ENCODE results near the gene TINCR.
"Not testable (repeated sequence)": the region's sequence is repeated elsewhere in the genome, so short reads cannot be mapped to it uniquely, and the experiment has no call there.

The TINCR gene

DNA sequence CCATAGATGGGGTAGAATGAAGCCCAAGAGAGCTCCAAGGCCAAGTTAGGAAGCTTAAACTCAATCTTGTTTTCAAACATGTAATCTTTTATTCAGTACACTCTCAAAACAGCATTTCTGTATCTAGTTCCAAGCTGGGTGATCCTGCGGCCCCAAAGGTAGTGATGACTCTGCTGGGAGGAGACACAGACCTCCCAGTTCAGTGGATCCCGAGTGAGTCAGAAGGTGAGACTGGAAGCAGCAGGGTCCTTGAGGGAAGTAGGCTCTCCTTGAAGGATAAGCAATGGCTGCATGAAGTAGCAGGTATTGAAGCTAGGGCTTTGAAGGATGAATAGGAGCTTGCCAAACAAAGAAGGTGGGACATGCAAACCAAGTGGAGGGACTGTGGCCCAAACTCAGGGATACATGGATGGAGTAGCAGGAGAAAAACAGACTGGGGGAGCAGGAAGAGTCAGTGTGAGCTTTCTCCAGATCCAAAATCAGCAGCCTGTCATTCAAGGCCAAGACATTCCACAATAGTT is 9.6 kb downstream of the TINCR start:
- ATAC-seq, result no peak

DNA sequence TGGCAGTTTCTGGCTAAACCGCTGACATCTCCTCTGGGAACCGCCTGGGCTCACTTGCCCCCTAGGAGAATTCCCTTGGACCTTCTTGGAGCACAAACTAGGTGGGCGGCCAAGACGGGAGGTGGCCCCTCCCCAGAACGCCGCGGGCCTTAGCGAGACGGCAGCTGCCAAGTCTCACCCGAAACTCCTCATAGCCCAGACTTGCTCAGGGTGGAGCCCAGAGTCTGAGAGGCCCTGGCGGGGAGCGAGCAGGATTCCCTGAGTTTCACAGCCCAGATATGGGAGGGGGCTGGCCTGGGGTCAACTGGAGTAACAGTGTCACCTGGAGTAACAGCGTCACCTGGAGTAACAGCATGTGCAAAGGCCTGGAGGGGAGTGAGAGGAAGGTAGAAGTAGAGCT is 10.1 kb downstream of the TINCR start:
- ATAC-seq, result no peak

DNA sequence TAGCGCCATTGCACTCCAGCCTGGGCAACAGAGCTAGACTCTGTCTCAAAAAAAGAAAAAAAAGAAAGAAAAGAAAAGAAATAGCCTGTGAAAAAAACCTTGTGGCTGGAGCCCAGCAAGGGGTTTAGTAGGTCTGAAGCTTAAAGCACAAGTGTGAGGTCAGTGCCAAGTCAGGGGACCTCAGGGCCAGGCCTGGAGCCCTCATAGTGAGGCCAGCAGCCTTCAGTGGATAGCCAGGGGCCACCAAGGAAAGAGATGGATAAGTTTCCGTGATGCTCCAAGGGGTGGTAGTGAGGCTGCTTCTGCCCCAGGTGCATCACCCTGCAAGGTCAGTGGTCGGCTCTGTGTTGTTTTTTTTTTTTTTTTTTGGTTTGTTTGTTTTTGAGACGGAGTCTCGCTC is 12.9 kb downstream of the TINCR start:
- ATAC-seq, result no peak

DNA sequence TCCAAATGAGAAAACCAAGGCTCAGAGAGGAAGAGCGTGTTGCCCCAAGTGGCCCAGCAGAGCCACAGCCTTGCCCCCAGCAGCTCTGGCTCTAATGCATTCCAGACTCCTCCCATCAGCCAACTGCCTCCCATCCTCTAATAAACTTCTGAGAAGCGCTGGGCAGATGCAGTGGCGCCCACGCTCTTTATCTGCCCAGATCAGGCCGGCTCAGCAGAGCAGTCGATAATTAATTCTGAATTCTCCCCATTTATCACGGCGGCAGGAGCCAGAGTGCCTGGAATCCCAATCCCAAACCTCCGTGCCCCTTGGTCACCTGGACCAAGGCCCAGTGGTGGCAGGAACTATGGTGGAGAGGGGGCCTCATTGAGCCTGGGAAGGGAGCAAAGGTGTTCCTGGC is 13.9 kb downstream of the TINCR start:
- ATAC-seq, result no peak

DNA sequence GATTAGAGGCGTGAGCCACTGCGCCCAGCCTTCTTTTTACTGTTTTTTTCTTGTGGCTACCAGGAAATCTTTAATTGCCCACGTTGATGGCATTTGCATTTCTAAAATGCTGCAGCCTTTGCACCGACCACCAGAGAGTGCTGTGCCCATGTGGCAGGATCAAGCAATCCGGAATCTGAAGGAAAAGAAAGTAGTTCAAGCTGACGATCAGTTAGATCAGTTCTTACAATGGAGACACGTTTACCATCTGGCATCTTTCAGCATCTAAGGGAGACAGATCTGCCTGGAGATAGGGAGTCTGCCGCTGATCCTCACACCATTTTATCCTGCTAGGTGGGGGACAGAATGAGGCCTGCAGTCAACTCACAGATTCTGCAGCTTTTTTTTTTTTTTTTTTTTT is 19.9 kb downstream of the TINCR start:
- no peak for ATAC-seq

DNA sequence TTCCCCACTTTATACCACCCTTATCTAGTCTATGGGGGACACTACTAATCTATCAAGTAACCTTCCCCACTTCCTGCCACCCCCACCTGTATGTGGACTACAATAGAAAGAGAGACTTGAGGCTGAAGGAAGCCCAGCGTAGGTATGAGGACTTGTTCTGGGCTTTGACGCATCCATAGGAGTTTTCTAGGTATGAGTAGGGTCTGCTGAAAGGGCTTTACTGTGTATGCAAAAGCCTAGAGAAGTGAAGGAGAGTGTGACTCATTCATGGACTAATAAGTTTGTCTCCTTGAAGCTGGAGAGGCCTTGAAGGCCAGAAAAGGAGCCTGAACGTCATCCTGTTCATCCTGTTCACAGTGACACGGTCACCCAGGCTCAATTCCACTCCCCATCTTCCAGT is 21.8 kb downstream of the TINCR start:
- ATAC-seq, result no peak

DNA sequence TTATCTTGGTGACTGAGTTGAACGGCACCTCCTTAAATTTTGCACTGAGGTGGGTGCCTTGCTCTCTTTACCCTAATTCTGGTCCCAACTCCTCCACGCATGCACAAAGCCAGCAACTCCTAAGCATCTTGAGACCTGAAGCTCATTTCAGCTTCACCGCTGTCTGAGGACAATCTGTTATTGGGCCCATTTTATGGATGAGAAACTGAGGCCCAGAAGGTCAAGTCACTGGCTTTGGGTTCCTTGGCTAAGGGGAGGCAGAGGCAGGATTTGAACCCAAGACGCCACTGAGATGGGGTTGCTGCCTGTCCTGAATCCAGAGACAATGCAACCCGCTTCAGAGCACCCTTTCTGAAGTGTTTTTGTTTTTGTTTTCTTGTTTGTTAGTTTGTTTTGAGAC is 22.7 kb downstream of the TINCR start:
- no peak for ATAC-seq

DNA sequence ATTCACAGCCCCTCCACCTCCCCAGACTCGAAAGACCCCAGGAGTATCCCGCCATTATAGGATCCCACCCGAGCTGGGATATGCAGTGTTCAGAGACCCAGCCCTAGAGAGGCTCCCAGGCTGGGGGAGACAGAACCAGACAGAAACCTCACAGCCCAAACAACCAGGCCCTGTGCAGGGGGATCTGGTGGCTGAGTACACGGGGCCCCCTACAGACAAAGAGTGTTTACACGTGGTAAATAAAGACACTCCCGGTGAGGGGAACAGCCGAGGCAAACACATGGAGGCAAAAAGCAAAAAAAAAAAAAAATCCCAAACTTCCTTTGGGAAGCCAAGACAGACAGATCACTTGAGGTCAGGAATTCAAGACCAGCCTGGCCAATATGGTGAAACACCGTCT is 25.1 kb downstream of the TINCR start:
- ATAC-seq, result no peak

DNA sequence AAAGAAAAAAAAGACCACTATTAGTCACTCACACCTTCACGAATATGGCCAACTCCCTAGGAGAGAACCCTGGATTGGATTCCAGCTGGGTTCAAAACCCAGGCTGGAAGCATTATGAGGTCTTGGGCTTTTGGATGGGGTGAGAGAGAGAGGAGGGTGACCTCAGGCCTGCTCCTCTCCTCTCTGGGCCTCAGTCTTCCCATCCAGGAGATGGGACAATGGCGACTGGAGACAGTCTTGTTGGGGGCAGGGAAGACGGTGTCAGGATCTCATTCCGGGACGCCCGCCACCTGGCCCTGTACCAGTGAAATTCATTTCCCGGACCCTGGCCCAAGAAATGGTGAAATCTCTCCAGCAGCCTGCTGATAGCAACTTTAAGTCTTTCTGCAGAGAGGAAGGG is 26.3 kb downstream of the TINCR start:
- no peak for ATAC-seq

DNA sequence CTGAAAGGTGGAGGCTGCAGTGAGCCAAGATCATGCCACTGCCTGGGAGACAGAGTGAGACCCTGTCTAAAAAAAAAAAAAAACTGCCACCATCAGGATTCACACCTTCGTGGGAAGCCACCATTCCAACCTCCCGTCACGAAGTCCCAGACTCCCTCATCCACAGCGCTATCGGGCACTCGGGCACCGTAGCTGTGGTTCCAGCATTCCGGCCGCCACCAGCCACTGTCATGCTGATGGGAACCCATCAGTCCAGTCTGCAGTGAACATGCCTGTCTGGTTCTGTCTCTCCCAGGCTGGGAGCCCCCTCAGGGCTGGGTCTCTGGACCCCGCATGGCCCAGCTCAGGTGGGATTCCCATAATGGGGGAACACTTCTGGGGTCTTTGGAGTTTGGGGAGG is 27.5 kb downstream of the TINCR start:
- no peak for ATAC-seq

DNA sequence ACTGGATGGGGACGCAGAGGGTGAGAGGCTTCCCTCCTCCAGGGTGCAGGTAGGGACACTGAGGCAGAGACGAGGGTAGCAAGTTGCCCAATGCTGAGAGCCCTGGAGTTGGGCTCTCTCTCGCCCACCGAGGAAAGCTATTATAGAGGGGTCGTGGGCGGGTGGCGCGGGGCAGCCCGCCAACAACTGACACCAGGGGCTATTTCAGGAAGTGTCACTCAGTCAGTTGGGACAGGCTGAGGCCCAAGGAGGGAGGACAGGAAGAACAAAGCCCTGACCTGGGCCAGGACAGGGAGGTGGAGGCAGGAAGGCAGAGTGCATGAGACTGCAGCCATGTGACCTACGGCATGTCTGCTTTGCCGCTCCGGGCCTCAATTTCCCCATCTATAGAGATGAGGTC is 29.9 kb downstream of the TINCR start:
- ATAC-seq, result no peak

DNA sequence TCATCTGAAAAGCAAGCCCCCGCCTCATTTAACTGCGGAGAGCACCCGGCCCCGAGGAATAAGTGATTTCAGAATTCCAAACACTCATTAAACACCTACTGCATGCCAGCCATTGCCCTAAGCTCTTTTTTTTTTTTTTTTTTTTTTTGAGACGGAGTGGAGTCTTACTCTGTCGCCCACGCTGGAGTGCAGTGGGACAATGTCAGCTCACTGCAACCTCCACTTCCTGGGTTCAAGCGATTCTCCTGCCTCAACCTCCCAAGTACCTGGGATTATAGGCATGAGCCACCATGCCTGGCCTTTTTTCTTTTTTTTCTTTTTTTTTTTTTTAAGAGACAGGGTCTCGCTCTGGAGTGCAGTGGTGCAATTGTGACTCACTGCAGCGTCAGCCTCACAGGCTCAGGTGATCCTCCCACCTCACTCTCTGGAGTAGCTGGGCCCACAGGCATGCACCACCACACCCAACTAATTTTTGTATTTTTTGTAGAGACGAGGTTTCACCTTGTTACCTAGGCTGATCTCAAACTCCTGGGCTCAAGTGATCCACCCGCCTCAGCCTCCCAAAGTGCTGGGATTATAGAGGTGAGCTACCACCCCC is 30.7 kb downstream of the TINCR start:
- not testable (repeated sequence) for ATAC-seq

DNA sequence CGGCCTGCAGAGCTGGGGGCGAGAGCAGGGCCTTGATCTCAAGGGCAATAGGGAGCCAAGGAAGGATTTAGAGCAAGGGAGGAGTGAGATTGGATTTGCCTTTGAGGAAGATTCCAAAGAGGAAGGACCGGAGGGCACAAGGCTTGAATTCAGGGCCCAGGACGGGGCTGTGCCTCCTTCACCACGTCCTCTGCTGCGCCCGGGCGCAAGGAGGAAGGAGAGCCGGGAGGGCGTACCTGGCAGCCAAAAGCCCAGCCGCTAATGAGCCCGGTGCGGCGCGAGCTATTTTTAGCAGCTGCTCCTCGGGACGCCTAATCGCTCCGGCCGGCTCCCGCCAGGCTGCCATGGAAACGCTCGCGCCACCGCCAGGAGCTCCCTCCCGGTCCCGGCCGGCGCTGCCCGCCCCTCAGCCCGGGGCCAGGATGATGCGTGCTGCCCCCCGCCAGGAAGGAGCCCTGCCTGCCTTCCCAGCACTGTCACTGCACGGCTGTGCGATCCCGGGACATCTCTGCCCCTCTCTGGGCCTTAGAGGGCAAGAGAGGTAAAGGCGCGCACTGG is 31.3 kb downstream of the TINCR start:
- no peak for ATAC-seq

DNA sequence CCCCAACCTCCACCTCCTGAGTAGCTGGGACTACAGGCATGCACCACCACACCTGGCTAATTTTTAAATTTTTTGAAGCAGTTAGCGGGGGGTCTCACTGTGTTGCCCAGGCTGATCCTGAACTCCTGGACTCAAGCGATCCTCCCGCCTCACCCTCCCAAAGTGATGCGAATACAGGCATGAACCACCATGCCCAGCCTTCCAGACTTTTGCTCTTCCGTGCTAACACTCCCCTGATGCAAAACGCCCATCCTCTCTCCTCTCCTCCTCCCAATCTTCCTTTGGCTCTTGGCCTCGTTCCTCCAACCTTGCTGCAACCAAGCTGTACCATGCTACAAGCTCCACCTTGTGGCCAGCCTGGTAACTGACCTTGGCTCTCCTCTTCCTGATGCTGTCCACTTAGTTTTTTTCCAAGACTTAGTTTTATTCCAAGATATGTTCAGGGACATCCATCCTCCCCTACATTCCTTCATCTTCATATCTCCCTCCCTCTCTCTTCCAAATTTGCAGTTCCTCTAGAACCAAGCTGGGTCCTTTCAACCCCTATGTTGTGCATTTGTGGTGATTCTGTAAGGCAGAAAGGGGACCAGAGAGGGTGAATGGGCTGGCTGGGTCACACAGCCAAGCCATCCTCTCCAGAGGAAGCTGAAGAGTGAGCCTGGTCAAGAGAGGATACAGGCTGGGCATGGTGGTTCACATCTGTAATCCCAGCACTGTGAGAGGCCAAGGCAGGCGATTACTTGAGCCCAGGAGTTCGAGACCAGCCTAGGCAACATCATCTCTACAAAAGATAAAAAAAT is 32.8 kb downstream of the TINCR start:
- no peak for ATAC-seq

DNA sequence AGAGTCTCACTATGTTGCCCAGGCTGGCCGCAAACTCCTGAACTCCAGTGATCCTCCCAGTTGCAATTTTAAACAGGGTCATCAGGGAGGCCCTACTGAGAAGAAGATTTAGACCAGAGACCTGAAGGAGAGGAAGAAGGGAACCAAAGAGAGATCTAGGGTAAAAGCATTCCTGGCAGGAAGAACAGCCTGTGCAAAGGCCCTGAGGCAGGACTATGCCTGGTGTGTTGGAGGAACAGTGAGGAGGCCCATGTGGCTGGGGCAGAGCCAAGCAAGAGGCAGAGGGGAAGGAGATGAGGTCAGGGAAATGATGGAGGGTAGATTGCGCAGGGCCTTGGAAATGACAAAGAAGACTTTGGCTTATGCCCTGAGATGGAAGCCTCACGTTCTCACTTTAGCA is 34.5 kb downstream of the TINCR start:
- no peak for ATAC-seq

DNA sequence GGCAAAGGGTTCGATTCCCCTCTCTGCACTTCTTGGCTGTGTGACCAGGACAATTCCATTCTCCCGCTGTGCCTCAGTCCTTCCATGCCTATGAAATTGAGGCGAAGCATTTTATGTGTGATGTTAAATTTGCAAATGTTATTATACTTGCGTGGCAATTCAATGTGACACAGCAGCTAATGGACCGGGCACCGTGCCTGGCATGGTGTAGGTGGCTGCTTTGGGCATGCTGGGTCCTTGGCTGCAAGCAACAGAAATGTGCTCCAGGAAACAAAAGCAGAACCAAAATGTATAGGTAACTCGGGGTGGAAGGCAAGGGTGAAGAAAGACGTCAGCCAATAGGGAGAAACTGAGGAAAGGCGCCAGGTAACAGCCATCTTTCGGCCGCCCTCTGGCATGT is 37.1 kb downstream of the TINCR start:
- ATAC-seq, result no peak

DNA sequence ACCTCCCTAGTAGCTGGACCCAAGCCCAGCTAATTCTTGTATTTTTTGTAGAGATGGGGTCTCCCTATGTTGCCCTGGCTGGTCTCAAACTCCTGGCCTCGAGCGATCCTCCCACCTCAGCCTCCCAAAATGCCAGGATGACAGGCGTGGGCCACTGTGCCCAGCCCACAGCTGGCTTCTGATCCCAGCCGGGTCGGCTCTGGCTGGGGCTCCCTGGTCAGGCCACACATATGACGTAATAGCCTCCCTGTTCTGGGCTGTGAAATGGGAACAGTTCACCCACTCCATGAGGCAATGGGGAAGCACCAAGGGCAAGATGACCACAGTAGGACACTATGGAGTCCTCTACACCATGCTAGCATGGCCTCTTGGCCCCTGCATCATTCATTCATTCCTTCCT is 41.1 kb downstream of the TINCR start:
- no peak for ATAC-seq

DNA sequence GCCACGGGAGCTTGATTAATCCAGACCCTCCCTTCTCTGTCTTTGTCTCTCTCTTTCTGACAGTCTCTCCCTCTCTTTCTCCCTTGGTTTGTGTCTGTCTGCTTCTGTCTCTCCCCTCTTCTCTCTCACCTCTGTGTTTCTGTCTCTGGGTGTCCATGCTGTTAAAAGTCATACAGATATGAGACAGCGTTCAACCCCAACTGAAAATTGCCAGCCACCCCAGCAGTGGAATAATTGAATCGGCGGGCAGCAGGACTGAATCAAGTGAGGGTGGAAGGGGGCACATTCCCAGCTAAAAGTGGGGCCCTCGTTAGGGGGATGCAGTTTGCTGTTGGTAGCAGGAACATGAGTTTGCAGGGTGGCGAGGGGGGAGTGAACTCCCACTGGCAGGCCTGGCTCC is 43.7 kb downstream of the TINCR start:
- ATAC-seq, result no peak

DNA sequence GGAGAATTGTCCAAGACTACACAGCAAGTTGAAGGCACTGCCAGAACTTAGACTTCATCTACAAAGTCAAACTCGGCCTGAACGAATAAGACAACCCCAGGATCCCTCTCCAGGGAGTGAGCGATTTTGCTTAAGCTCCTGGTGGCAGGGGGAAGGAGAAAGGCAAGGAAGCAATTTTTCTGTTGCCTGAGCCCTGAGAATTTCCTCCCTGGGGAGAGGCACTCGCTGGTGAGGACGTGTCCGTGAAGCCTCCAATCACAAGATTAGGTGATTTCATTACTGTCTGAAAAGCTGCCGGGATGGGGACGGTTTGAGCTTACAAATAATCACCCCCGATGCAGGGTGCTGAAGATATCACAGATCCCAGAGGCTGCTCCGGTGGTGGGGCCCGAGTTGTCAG is 45.6 kb downstream of the TINCR start:
- no peak for ATAC-seq

DNA sequence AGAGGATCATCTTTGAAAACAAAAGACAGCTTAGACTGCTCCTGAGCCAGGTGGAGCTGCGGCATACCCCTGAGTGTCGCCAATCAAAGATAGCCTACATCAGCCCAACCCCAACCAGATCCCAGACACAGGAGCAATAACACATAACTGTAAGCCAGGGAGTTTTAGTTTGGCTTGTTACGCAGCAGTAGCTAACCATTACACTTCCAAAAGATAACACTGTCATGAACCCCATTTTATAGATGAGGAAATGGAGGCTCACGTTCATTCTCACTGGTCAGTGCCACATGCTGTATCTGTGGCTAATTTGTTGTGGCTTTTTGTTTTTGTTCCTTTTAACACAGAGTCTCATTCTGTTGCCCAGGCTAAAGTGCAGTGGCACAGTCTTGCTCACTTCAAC is 47.3 kb downstream of the TINCR start:
- ATAC-seq, result no peak

DNA sequence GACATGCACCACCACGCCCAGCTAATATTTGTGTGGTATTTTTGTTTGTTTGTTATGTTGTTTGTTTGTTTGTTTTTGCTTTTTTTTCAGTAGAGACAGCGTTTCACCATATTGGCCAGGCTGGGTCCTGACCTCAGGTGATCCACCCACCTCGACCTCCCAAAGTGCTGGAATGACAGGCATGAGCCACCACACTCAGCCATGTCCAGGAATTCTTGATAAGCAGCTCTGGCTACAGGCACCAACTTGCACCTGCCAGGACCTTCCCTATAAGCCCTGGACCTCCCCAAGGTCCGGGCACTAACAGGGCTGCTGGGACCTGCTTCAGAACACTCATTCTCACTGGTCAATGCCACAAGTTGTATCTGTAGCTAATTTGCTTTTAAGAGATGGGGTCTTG is 48.7 kb downstream of the TINCR start:
- ATAC-seq, result no peak

DNA sequence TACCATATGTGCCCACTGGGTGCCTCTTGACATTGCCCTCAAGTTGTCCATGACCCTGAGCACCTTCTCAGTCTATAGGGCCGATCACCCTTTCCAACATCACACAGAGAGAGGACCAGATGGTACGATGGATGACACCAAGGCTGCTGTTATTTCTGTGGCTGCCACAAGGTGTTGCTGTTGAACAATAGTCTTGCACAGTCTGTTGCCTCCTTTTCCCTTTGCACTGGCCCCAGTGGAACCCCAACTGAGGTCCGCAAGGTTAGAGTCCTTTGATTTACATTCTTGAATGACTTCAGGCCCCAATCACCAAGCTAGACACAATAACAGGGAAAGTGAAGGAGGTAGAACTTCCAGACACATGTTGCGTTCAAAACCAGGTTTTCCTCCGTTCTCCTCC is 52.0 kb downstream of the TINCR start:
- ATAC-seq, result no peak

DNA sequence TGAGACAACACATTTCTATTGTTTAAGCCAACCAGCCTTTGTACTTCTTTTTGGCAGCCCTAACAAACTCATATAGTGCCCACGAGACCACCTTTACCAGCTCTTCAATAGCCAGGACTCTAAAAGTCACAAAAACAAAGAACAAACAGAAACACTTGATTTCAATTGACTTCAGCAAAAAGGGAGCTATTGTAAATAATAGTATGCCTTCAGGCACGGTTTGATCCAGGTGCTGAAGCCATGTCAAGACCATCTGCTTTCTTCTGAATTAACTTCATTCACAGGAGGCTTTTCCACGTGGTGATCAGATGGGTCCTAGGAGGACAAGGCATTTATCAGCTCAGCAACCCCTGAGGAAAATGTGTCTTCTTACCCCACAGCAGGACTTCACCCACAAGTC is 53.8 kb downstream of the TINCR start:
- ATAC-seq, result no peak

DNA sequence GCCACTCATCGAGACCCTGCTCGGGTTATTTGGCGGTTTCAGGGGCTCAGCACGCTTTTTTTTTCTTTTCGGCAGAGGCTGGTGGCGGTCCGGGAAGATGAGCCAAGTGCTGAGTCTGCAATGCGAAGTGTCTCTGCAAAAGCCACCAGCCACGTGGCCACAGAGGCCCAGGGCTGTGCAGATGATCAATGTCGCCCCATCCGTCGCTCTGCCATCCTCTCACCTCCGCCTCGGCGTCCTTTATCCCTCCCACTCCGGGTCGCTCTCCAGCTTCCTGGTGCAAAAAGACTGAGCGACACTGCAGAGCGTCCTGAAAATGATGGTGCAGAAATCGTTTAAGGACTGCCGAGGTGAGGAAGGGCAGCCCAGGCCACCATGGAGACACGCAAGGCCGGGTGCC is 55.0 kb downstream of the TINCR start:
- no peak for ATAC-seq

Measured in activated CD4-positive, CD25-positive, alpha-beta regulatory T cell treated with anti-CD3 and anti-CD28 coated beads, Interleukin-2, amount 50 U/mL, for 24 hours (primary cell).